HFF-Myc (cell line): ENCODE results near the gene RNF214.

Source experiments
- DNase-seq: peaks from one replicate; pipeline ENCODE4 v3.0.0-alpha.2; 2011; ENCODE audit warnings: low read depth; ENCODE audit errors: extremely low read depth
- H3K4me3 ChIP-seq: replicated peaks from 2 replicates; pipeline ENCODE4 v1.5.1; 2011; ENCODE audit warnings: low read depth, mild to moderate bottlenecking, control low read depth, low read length
- TF ChIP-seq, protein P1 (sequence below): IDR thresholded peaks from 2 replicates; pipeline ENCODE4 v1.5.1; 2012; ENCODE audit warnings: mild to moderate bottlenecking, low read depth, low read length, control low read depth; ENCODE audit errors: missing control alignments

The RNF214 gene

DNA sequence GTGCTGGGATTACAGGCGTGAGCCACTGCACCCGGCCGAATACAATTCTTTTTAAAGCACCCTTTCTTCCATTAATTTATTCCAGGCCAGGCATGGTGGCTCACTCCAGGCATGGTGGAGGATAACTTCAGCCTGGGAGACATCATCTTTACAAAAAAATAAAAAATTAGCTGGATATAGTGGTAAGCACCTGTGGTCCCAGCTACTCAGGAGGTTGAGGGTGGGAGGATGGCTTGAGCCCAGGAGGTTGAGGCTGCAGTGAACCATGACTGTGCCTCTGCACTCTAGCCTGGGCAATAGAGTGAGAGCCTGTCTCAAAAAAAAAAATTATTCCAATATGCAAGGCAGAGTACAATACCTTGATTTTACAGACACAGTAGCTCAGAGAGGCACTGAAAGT lies 21.9 kb upstream of the RNF214 start:
- TF ChIP-seq, protein P1, sequence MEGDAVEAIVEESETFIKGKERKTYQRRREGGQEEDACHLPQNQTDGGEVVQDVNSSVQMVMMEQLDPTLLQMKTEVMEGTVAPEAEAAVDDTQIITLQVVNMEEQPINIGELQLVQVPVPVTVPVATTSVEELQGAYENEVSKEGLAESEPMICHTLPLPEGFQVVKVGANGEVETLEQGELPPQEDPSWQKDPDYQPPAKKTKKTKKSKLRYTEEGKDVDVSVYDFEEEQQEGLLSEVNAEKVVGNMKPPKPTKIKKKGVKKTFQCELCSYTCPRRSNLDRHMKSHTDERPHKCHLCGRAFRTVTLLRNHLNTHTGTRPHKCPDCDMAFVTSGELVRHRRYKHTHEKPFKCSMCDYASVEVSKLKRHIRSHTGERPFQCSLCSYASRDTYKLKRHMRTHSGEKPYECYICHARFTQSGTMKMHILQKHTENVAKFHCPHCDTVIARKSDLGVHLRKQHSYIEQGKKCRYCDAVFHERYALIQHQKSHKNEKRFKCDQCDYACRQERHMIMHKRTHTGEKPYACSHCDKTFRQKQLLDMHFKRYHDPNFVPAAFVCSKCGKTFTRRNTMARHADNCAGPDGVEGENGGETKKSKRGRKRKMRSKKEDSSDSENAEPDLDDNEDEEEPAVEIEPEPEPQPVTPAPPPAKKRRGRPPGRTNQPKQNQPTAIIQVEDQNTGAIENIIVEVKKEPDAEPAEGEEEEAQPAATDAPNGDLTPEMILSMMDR = no peak
- no peak overlapping the region for H3K4me3 ChIP-seq
- no peak for DNase-seq

DNA sequence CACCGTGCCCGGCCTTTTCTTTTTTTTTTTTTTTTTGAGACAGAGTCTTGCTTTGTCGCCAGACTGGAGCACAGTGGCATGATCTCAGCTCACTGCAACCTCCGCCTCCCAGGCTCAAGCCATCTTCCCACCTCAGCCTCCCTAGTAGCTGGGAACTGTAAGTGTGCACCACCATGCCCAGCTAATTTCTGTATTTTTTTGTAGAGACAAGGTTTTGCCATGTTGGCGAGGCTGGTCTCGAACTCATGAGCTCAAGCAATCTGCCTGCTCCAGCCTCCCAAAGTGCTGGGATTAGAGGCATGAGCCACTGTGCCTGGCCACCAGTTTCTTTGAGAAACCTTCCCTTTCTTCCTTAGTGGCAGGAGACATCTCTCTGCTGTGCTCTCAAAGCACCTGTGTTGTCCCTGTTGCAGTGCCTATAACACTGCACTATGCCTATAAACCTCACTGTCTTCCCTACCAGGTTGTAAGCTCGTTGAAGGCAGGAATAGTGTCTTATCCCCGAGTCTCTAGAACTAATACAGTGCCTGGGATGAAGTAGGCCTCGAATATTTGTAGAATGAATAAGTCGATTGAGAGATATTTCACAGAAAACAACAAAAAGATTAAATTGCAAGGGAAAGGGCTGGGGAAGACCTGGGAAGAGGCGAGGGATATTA lies 19.6 kb upstream of the RNF214 start:
- no peak for DNase-seq
- TF ChIP-seq, protein P1 = no peak

DNA sequence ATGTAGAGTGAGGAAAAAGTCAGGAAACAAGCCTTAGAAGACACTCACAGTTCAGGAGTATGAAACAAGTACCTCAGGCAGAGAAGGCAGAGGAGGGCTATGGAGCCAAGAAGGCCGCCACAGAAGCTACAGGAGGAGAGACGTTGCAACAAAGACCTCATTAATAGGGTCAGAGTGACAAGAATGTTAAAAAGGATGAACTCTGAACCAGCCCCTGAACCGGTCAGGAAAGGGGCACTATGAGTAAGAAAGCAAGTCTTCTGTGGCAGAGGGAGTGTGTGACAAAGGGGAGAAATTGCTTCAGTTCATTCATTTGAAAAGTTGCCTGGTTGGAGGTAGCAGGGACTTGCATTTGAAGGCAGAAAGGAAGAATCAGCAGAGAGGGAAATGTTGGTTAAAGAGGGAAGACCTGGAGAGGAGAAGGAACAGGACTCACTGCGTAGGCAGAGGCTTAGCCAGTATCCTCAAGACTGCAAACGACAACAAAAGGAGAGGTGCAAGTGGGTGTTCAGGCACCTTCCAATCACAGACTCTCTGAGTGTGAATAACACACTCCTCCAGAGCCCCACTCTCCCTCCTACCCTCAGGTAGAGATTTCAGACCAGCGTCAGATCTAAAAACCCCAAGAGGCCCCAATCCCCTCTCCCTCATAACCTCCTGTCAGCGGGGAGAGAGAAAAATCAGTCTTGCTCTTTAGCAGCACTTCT lies 17.9 kb upstream of the RNF214 start:
- TF ChIP-seq, protein P1 = no peak
- H3K4me3 ChIP-seq = no peak overlapping the region
- no peak for DNase-seq

More for the DNA sequence above, 19.6 kb upstream of the RNF214 start:
- no peak overlapping the region for H3K4me3 ChIP-seq

DNA sequence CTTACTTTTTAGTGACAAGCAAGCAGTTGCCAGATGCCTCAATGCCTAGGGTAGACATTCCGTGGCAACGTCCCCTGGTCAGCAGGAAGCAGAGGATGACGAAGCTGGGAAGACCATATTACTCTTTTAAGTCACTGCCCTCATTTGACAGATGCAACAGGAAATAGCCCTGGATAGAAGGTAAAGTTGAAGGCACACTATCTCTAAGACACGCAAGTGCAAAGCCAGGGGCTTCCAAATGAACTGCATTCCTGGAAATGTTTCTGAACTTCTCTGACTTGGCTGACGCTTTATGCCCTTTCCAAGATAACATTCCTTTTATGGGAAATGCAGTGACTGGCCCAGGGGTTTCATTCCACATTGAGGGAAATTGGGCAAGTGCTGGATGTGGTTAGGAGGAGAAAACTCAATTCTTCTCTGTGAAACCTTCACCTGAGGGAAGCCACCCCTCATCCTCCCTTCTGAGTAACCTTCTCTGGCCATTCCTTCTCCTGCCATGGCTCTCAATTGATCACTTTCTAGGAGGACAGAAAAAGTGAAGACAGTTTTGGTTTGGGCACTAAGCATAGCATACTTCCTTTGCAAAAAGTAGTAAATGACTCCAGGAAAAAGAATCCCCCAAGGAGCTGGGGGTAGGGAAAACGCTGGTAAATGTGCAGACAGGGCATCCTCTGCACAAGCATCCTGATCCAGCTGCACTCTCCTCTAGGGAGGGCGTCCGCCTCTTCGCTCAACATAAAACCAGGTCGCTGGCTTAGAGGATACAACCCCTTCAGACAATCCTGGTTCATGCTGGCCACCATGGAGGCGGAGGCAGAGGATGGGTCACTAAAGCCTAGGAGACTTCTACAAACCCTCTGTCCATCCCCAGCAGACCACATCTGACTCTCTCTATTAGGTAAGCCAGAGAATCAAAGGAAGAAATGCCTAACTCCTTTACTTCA lies 15.1 kb upstream of the RNF214 start:
- no peak overlapping the region for H3K4me3 ChIP-seq
- TF ChIP-seq, protein P1 = no peak
- no peak for DNase-seq

DNA sequence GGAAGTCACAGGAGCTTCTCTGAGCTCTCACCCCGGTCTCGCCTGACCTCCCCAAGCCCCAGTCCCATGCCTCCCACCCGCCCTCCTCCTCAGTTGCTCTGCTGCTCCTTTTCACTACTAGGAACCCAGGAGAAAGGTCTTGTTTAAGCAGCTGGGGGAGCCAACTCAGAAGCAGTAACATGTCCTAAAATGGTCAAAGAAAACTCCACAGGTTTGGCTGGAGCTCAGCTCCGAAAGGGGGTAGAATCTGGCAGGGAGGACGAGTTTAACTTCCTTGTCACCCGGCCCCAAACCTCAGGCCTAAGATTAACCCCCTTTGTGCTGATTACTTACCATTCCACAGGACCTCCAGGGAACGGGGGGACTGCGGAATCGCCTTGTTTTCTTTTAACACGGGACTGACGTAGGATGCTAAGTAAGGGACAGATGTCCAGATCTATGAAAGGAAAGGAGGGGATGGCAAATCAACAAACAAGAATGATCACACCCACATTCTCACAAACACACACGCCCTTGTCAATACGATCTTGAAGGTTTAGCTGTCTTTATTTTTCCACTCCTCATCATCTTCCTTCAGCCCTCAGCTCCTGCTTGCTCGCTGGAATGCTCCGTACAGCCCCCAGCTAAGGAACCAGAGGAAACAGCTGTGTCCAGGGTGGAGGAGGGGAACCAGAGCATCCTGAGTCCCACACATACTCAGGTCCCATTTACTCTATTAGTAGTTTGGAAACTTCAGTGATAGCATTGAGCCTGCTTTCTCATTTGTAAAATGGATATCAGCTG lies 14.1 kb upstream of the RNF214 start:
- DNase-seq = no peak
- TF ChIP-seq, protein P1 = no peak
- H3K4me3 ChIP-seq = no peak overlapping the region

DNA sequence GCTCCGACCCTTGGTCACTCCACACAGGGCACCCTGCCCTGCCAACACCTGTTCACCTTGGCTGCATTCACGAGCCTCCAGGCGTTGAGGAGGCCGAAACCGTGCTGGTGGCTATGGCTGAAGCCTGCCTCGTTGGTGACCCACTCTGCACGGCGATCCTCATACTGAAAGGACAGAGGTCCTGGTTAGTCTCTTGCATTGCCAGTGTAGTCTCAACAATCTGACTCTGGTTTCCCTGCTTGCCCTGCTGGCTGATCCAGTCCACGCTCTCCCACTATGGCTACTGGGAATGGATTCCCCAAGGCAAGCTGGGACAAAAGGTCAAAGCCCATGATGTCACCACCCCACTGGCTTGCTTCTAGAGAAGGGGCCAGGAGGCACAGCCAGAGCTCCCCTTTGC lies 13.5 kb upstream of the RNF214 start:
- no peak overlapping the region for H3K4me3 ChIP-seq
- TF ChIP-seq, protein P1 = no peak
- DNase-seq = no peak
